Measurements from ENCODE around the gene PDGFA. TPM values are rescaled to one million over a fixed set of nuclear protein-coding genes. Genes with fewer than 3 reads are reported as not detected.
A peak's percentile ranks its signal among the peaks of the same experiment; 100 is the strongest.

PDGFA gene
- total and polyA plus RNA-seq, 2 donors from 2014 or later, result 14.1 to 53.0 TPM

DNA sequence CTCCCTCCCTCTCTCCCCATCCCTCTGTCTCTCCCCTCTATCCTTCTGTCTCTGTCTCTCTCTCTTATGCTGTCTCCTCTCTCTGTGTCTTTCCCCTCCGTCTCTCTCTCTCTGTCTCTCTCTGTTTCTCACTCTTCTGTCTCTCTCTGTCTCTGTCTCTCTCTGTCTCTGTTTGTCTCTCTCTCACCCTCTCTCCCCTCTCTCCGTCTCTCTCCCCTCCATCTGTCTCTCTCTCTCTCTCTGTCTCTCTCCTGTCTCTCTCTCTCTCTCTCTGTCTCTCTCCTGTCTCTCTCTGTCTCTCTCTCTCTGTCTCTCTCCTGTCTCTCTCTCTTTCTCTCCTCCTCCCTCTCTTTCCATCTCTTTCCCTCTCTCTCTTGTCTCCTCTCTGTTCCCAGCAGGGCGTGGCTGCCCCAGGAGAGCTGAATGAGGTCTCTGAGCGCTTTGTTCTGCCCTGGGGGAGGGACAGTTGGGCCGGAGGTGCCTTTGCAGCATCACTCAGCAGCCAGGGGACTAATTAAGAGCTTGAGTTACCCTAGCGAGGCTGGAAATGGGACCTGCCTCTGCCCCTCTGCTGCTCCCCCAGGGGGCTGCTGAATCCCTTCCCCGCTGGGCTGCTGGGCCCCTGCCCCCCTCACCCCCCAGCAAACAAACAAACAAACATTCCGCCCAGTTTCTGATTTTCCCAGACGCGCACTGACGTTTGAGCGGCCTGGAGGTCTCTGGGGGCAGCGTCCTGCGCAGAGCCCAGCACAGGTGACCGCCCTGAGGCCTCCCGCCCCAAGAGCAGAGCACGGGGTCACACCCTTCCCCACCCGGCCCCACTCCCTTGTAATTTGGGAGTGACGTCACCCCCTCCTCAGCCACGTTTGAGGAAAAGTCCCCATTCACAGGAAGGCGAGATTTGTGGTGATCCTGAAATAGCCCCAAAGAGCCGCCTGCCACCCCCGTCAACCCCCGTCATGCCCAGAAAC lies 68.1 kb downstream of the PDGFA start:
- H3K27me3 ChIP-seq (ENCODE audit: control insufficient read depth, insufficient read depth, low read length), result no peaks in the 10 kb centered on the region

DNA sequence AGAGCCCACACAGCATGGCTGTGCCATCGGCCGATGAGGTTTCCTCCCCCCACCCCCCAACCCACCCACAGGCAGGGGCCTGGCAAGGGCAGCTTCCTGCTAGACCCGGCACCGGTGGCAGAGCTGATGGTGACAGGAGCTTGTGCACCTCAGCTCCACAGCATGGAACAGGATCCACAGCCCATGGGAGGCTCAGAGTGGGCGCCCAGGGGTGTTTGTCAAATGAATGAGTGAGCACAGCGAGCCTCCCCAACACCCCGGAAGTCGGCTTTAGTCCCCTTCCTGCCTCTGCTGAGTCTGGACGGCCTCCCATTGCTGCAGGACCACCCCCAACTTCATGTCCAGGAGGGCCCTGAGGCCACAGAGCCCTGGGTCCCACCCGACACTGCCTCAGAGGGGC lies 68.9 kb downstream of the PDGFA start:
- Histone ChIP-seq H3K9me3 (ENCODE audit: control insufficient read depth in 2 of 3, insufficient read depth in 1 of 3, low read length in 3 of 3) (no peaks in the 10 kb centered on the region), H3K27me3 (ENCODE audit: control insufficient read depth, insufficient read depth, low read length) (no peaks in the 10 kb centered on the region), H3K36me3 (ENCODE audit: control insufficient read depth in 2 of 3, insufficient read depth in 3 of 3, low read length in 3 of 3) (no peaks in the 10 kb centered on the region), H3K4me3 (ENCODE audit: low read length in 3 of 3) (no peak overlapping the region), H3K4me1 (ENCODE audit: control insufficient read depth in 2 of 3, insufficient read depth in 2 of 3, low read depth in 1 of 3, low read length in 3 of 3) (peaks cover 0 to 10% (median 0%) of the 10 kb centered on the region in 3 donors), H3K9ac (ENCODE audit: low read length in 3 of 3) (no peak overlapping the region), H3K27ac (ENCODE audit: low read depth in 2 of 2, low read length in 2 of 2) (no peak overlapping the region)
- intact Hi-C loops (cut with DNase I), result no loop called here
- TF ChIP-seq, protein P1, sequence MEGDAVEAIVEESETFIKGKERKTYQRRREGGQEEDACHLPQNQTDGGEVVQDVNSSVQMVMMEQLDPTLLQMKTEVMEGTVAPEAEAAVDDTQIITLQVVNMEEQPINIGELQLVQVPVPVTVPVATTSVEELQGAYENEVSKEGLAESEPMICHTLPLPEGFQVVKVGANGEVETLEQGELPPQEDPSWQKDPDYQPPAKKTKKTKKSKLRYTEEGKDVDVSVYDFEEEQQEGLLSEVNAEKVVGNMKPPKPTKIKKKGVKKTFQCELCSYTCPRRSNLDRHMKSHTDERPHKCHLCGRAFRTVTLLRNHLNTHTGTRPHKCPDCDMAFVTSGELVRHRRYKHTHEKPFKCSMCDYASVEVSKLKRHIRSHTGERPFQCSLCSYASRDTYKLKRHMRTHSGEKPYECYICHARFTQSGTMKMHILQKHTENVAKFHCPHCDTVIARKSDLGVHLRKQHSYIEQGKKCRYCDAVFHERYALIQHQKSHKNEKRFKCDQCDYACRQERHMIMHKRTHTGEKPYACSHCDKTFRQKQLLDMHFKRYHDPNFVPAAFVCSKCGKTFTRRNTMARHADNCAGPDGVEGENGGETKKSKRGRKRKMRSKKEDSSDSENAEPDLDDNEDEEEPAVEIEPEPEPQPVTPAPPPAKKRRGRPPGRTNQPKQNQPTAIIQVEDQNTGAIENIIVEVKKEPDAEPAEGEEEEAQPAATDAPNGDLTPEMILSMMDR (IDR thresholded peaks at IDR 0.05; ENCODE audit: borderline replicate concordance, extremely low read depth, insufficient read depth), result no peak
- peak in 1 of 5 donors; percentile 43 for DNase-seq
- no peak for FAIRE-seq

More for the DNA sequence above, 68.1 kb downstream of the PDGFA start:
- Histone ChIP-seq H3K4me3 (ENCODE audit: low read length in 3 of 3) (no peak overlapping the region), H3K4me1 (ENCODE audit: control insufficient read depth in 2 of 3, insufficient read depth in 2 of 3, low read depth in 1 of 3, low read length in 3 of 3) (peaks cover 0 to 10% (median 0%) of the 10 kb centered on the region in 3 donors), H3K9ac (ENCODE audit: low read length in 3 of 3) (no peak overlapping the region), H3K27ac (ENCODE audit: low read depth in 2 of 2, low read length in 2 of 2) (no peak overlapping the region), H3K36me3 (ENCODE audit: control insufficient read depth in 2 of 3, insufficient read depth in 3 of 3, low read length in 3 of 3) (no peaks in the 10 kb centered on the region), H3K9me3 (ENCODE audit: control insufficient read depth in 2 of 3, insufficient read depth in 1 of 3, low read length in 3 of 3) (no peaks in the 10 kb centered on the region)
- FAIRE-seq (no peak), DNase-seq (peak in 2 of 5 donors; percentile 52 to 70)
- TF ChIP-seq, protein P1 (IDR thresholded peaks at IDR 0.05; ENCODE audit: borderline replicate concordance, extremely low read depth, insufficient read depth), result no peak
- intact Hi-C loops (cut with DNase I), result no loop called here

DNA sequence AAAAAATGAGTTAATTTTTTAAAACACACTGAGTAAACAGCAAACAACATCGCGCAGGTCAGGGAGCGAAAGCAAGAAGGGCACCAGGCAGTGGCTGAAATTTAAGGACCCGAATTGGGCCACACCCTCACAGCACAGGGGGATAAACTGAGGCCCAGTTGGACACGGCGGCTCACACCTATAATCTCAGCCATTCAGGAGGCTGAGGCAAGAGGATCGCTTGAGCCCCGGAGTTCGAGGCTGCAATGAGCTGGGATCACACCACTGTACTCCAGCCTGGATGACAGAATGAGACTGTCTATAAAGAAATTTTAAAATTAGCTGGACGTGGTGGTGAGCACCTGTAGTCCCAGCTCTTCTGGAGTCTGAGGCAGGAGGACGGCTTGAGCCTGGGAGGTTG lies 69.6 kb downstream of the PDGFA start:
- Histone ChIP-seq H3K27me3 (ENCODE audit: control insufficient read depth, insufficient read depth, low read length) (no peaks in the 10 kb centered on the region), H3K4me1 (ENCODE audit: control insufficient read depth in 2 of 3, insufficient read depth in 2 of 3, low read depth in 1 of 3, low read length in 3 of 3) (peaks cover 0 to 6% (median 0%) of the 10 kb centered on the region in 3 donors), H3K9me3 (ENCODE audit: control insufficient read depth in 2 of 3, insufficient read depth in 1 of 3, low read length in 3 of 3) (no peaks in the 10 kb centered on the region), H3K4me3 (ENCODE audit: low read length in 3 of 3) (no peak overlapping the region), H3K9ac (ENCODE audit: low read length in 3 of 3) (no peak overlapping the region), H3K27ac (ENCODE audit: low read depth in 2 of 2, low read length in 2 of 2) (no peak overlapping the region), H3K36me3 (ENCODE audit: control insufficient read depth in 2 of 3, insufficient read depth in 3 of 3, low read length in 3 of 3) (no peaks in the 10 kb centered on the region)
- no peak for FAIRE-seq
- TF ChIP-seq, protein P1 (IDR thresholded peaks at IDR 0.05; ENCODE audit: borderline replicate concordance, extremely low read depth, insufficient read depth), result no peak
- intact Hi-C loops (cut with DNase I), result no loop called here
- DNase-seq, result no peak
